ENCODE data around the gene RGL2. TPM values are rescaled to one million over a fixed set of nuclear protein-coding genes. Genes with fewer than 3 reads are reported as not detected.

Gene RGL2
- total and polyA plus RNA-seq, 2 of the 13 experiments (the other 11 are each of a cell fraction or from before 2014, with no cell fraction given) = 22.9 to 47.4 TPM

DNA sequence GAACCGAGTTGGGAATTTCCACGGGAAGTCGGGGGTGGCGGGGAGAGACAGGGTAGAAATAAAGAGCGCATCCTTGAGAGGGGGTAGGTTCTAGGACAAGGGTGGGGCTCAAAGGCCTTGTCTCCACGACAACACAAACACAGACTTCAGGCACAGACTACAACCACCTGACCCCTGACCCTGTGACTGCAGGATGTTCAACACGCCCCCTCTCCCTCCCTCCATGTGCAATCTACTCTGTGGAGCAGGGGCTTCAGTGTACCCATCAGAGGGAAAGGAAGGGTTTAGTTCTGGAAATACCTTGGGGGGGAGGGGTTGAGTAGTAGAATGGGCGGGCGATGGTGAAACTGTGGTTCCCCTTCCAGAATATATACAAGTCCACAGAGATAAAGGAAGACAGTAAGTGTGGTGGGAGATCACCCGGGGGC, 15.8 kb upstream of the RGL2 start (continued):
- TF ChIP-seq, protein P1, sequence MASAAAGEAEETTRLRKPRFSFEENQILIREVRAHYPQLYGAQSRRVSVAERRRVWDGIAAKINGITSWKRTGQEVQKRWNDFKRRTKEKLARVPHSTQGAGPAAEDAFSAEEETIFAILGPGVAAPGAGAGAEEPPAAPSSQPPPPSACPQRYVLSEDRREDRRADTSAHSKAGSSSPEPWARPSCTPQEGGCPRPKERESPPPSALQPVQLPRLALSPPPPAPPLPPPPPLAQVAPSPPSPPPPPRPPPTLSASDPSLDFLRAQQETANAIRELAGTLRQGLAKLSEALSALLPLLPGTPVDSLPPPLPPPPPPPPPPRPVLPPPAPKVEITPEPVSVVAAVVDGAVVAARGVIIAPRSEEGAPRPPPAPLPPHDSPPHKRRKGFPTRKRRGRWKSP (CRISPR knock-in tag; IDR thresholded peaks at IDR 0.05) = no peak
- TF ChIP-seq ARNT2 (CRISPR knock-in tag; IDR thresholded peaks at IDR 0.05; ENCODE audit: low read depth) = no peak
- TF ChIP-seq NONO (IDR thresholded peaks at IDR 0.05) = no peak
- 0 out of 2 replicates have a peak, but pooled peaks have one; percentile 1 for TF ChIP-seq NONO (CRISPR knock-in tag; conservative IDR thresholded peaks at IDR 0.05)
- peak; percentile 49; the same call in 1 of the 2 replicates for TF ChIP-seq TARDBP (CRISPR knock-in tag; IDR thresholded peaks at IDR 0.05)
- TF ChIP-seq NR2C2 (CRISPR knock-in tag; IDR thresholded peaks at IDR 0.05; ENCODE audit: borderline replicate concordance) = peak; percentile 95
- TF ChIP-seq MNT (IDR thresholded peaks at IDR 0.05) = peak; percentile 35; the same call in 1 of the 2 replicates
- TF ChIP-seq KDM3A (CRISPR knock-in tag; IDR thresholded peaks at IDR 0.05; ENCODE audit: low read depth) = no peak
- TF ChIP-seq SIN3B (IDR thresholded peaks at IDR 0.05; ENCODE audit: low read length) = no peak
- peak; percentile 40; the same call in 1 of the 2 replicates for TF ChIP-seq RARA (CRISPR knock-in tag; IDR thresholded peaks at IDR 0.05)
- TF ChIP-seq, protein P2, sequence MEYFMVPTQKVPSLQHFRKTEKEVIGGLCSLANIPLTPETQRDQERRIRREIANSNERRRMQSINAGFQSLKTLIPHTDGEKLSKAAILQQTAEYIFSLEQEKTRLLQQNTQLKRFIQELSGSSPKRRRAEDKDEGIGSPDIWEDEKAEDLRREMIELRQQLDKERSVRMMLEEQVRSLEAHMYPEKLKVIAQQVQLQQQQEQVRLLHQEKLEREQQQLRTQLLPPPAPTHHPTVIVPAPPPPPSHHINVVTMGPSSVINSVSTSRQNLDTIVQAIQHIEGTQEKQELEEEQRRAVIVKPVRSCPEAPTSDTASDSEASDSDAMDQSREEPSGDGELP (IDR thresholded peaks at IDR 0.05; ENCODE audit: borderline replicate concordance, low read depth) = peak; percentile 52; the same call in 1 of the 2 replicates
- no peak for TF ChIP-seq ZBTB40 (IDR thresholded peaks at IDR 0.05)
- no peak for TF ChIP-seq ZBTB40 (CRISPR knock-in tag; IDR thresholded peaks at IDR 0.05)
- TF ChIP-seq MAX (IDR thresholded peaks at IDR 0.05) = peak; percentile 52
- TF ChIP-seq PATZ1 (CRISPR knock-in tag; IDR thresholded peaks at IDR 0.05) = peak; percentile 81

Data from HepG2 (cell line).